H1 (cell line): ENCODE measurements around the gene SEZ6L.

Experiments
- CTCF ChIP-seq, 3 experiments: IDR thresholded peaks; 1 replicate in 2 of 3; 2 replicates in 1 of 3; pipeline versions ENCODE4 v1.5.1 to v1.6.1; 2011; ENCODE audit warnings: low read length in 3 of 3, mild to moderate bottlenecking in 3 of 3, inconsistent platforms in 2 of 3, low read depth in 1 of 3, moderate library complexity in 1 of 3; ENCODE audit not compliant: insufficient read depth in 1 of 3; ENCODE audit errors: control extremely low read depth in 1 of 3
- EZH2 ChIP-seq: fragments of 200-600 bp; sonication (generic); IDR thresholded peaks from 2 replicates; pipeline ENCODE4 v1.7.1; 2012; ENCODE audit warnings: low read depth, mild to moderate bottlenecking, moderate library complexity, low read length, inconsistent platforms; ENCODE audit not compliant: severe bottlenecking
- GABPA ChIP-seq: IDR thresholded peaks from 2 replicates; pipeline ENCODE4 v1.6.1; 2011; ENCODE audit warnings: mild to moderate bottlenecking, low read length, moderate library complexity, borderline replicate concordance; ENCODE audit not compliant: insufficient read depth
- HDAC2 ChIP-seq, 2 experiments: fragments of 300-600 bp in 1 of 2; sonication (generic) in 1 of 2; IDR thresholded peaks; 2 replicates each; pipeline ENCODE4 v1.6.1; 2011 to 2012; ENCODE audit warnings: low read depth in 2 of 2, low read length in 2 of 2, mild to moderate bottlenecking in 2 of 2, moderate library complexity in 2 of 2, borderline replicate concordance in 1 of 2, inconsistent platforms in 1 of 2
- KDM1A ChIP-seq: fragments of 200-600, 300-600 bp; sonication (generic); IDR thresholded peaks from 2 replicates; pipeline ENCODE4 v1.7.1; 2016; ENCODE audit warnings: mild to moderate bottlenecking, low read length, borderline replicate concordance
- MAX ChIP-seq: IDR thresholded peaks from 2 replicates; pipeline ENCODE4 v1.6.1; 2012; ENCODE audit warnings: inconsistent platforms
- NANOG ChIP-seq: IDR thresholded peaks from 2 replicates; pipeline ENCODE4 v1.6.1; 2011; ENCODE audit warnings: low read length, low read depth, mild to moderate bottlenecking, inconsistent platforms; ENCODE audit not compliant: insufficient read depth, poor library complexity, severe bottlenecking
- PHF8 ChIP-seq: fragments of 200-600 bp; sonication (generic); conservative IDR thresholded peaks from 2 replicates; pipeline ENCODE4 v1.7.1; 2012; ENCODE audit warnings: low read depth, mild to moderate bottlenecking, inconsistent platforms, low read length, moderate library complexity
- POLR2A ChIP-seq, 2 experiments: IDR thresholded peaks; 1 replicate in 1 of 2; 2 replicates in 1 of 2; pipeline ENCODE4 v1.6.1; 2011; ENCODE audit warnings: low read depth in 2 of 2, low read length in 2 of 2, mild to moderate bottlenecking in 2 of 2; ENCODE audit errors: control extremely low read depth in 1 of 2
- POLR2AphosphoS5 ChIP-seq: IDR thresholded peaks from 2 replicates; pipeline ENCODE4 v1.6.1; 2011; ENCODE audit warnings: low read depth, low read length
- RFX5 ChIP-seq: IDR thresholded peaks from 2 replicates; pipeline ENCODE4 v1.6.1; 2011; ENCODE audit warnings: low read depth, low read length, improper control_type of control experiment, borderline replicate concordance
- SP2 ChIP-seq: IDR thresholded peaks from 2 replicates; pipeline ENCODE4 v1.6.1; 2012; ENCODE audit warnings: mild to moderate bottlenecking, low read length, inconsistent platforms
- SP4 ChIP-seq: IDR thresholded peaks from 2 replicates; pipeline ENCODE4 v1.6.1; 2012; ENCODE audit warnings: low read length, inconsistent platforms
- YY1 ChIP-seq: IDR thresholded peaks from 2 replicates; pipeline ENCODE4 v1.6.1; 2011; ENCODE audit warnings: low read depth, mild to moderate bottlenecking, low read length

GRCh38 chr22:26169315-26170111, at the start of gene SEZ6L:
- TF ChIP-seq HDAC2 (IDR thresholded peaks at IDR 0.05; ENCODE audit: borderline replicate concordance in 1 of 2, low read depth in 2 of 2, low read length in 2 of 2) (no peak), POLR2A (IDR thresholded peaks at IDR 0.05; ENCODE audit: control extremely low read depth in 1 of 2, low read depth in 2 of 2, low read length in 2 of 2) (no peak), CTCF (IDR thresholded peaks at IDR 0.05; ENCODE audit: control extremely low read depth in 1 of 3, insufficient read depth in 1 of 3, low read depth in 1 of 3, low read length in 3 of 3) (no peak), PHF8 (no peak), NANOG (no peak), MAX (no peak), SP4 (no peak), RFX5 (no peak), YY1 (no peak), GABPA (no peak), SP2 (no peak), POLR2AphosphoS5 (no peak), EZH2 (peak; percentile 44), KDM1A (no peak)
